ENCODE measurements around the gene EIF1.
"Not testable (repeated sequence)": the region's sequence is repeated elsewhere in the genome, so short reads cannot be mapped to it uniquely, and the experiment has no call there.

Gene EIF1

DNA sequence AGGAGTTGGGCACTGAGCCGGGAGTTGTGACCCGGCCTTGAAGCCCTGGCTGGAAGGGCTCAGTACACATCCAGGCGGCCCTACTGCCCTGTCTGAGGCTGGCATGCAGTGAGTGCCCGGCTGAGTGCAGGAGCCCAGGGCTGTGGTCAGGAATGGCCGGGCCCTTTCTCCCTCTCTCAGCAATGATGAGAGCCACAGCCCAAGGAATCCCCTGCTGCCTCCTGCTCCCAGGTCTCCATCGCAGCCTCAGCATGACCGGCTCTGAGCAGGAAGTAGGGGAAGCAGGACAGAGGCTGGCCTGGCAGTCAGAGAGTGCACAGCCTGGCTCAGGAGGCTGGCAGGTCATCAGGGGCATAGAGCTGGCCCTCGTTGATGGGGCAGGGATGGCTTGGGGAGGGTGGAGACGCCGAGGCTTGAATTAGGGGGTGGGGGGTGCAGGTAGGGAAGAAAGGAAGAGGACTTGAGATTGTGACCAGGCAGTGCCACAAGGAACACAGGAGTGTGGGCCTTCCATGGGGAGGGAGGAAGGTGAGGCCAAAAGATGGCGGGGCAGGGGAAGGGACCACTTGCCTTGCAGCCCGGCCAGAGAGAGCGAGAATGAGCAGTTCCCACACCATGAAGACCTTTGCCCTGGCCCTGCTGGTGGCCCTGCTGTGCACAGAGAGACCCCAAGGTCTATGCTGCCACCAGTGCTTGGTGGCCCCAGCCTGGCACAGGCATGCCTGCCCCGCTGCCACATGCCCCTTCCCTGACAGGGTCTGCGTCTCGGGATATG, 32.2 kb upstream of the EIF1 start:
- no peak for DNase-seq

GRCh38 chr17:41657176-41657754, 31.4 kb upstream of the EIF1 start:
- DNase-seq, result no peak

GRCh38 chr17:41657936-41658335, 30.7 kb upstream of the EIF1 start:
- no peak for DNase-seq

DNA sequence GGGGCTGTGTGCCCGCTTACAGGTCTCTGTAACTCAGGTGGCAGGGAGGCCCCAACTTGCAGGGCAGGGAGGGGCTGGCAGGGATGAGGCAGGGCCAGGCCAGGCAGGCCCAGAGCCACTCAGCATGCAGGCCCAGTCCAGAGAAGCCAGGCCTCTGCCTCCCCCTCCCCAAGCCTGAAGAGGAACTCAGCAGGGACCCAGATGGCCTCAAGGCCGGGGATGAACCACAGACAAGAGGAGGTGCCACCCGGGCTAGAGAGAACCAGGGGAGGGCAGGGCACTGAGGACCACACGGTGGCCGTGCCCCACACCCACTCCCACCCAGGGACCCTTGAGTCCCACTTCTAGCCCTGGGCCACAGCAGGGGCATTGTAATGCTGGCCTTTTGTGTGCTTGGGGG, 29.8 kb upstream of the EIF1 start:
- no peak for DNase-seq

- DNase-seq, result no peak
Measured at GRCh38 chr17:41659427-41660212, 29.1 kb upstream of the EIF1 start.

DNA sequence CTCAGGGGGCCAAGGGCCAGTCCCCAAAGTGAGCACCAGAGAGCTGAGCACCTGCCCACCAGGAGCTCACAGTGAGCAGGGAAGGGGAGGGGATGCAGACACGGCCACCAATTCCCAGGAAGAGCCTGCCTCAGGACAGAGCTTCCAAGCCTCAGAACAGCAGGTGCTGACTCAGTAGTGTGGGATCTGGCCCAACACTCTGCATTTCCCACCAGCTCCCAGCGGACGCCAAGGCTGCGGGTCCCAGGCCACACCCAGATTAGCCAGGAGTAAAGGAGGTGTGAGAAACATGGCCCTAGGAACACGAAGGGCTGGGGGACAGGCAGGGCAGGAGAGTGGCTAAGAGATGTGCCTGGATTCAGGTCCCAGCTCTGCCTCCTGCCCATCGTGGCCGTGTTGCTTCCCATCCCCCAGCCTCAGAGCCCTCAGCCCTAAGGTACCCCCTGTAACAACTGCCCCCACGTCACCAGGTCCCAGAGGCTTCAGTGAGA, 28.4 kb upstream of the EIF1 start:
- no peak for DNase-seq

- DNase-seq, result no peak
Measured at GRCh38 chr17:41663451-41664171, 25.1 kb upstream of the EIF1 start.

GRCh38 chr17:41664172-41664457, 24.6 kb upstream of the EIF1 start:
- no peak for DNase-seq

GRCh38 chr17:41664587-41665565, 23.8 kb upstream of the EIF1 start:
- DNase-seq, result no peak

DNA sequence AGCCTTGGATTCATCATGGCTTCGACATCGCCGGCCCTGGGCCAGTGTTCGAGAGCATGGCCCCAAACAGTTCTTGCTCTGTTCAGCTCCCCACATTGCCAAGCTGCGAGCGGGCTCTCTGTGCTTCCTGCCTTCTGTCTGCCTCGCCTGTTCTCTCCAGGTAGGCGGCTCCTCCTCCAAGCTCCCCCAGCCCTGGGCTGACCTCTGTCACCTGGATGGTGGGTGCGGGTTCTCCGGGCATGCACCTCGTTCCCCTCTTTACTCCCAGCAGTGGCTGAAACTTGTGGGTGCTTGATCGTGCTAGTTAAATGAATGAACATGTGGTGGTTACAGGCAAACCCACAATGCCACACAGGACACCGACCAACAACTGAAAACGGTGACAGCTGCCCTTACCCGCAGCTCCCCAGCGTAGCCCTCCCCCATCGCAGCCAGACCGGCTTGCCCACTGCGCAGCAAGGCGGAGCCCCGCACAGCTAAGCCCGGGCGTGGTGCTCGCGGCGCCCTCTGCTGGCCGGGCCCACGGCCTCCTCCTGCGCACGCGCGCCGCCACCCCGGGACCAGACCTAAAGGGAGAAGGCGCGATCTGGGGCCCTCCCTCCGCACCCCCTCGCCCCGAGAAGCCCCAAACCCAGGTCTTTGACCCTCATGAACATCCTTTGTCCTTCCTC, 23.0 kb upstream of the EIF1 start:
- DNase-seq, result peak; percentile 49 to 64

DNA sequence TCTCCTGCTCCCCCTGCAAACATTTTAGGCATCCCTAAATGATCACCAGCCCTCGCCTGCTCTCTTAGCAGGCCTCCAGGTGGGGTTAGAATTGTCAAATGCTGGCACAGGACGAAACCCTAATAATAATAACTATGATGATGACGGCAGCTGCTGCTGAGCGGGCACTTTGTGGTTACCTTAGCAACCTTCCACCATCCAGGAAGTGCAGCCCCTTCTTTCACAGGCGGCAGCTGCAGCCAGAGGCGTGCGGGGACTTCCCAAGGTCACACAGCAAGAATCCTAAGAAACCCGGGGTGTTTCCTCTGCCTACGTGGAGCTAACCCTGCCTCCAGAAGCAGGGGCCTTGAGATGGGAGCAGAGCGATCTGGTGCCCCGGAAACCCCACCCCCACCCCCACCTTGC, 22.4 kb upstream of the EIF1 start:
- DNase-seq, result peak in 1 of 2 experiments; percentile 58

DNA sequence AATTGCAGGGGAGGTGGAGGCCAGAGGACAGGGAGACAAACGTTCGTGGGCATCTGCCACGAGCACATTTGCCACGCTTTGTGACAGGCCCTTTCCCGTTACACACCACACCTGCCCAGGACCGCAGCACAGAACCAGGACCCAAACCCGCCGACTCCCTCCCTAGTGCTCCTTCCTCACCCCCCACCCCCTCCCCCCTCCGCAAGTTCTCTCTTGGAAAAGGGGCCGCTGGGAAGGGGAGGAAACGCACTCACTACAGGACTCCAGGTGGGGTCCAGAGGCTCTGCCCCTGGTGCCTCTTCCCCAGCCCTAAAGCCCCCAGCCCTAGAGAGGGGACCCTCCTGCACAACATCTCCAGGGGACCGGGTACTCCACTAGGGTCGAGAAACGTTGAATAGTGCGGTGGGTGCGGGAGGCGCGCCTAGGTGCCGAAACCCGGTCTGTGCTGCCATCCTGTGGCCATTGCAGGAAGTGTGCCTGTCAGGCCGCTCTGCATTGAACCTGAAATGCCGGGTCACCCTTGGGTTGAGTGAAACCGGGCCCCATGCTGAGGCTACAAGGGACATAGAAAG, 21.9 kb upstream of the EIF1 start:
- peak; percentile 64 for DNase-seq

DNA sequence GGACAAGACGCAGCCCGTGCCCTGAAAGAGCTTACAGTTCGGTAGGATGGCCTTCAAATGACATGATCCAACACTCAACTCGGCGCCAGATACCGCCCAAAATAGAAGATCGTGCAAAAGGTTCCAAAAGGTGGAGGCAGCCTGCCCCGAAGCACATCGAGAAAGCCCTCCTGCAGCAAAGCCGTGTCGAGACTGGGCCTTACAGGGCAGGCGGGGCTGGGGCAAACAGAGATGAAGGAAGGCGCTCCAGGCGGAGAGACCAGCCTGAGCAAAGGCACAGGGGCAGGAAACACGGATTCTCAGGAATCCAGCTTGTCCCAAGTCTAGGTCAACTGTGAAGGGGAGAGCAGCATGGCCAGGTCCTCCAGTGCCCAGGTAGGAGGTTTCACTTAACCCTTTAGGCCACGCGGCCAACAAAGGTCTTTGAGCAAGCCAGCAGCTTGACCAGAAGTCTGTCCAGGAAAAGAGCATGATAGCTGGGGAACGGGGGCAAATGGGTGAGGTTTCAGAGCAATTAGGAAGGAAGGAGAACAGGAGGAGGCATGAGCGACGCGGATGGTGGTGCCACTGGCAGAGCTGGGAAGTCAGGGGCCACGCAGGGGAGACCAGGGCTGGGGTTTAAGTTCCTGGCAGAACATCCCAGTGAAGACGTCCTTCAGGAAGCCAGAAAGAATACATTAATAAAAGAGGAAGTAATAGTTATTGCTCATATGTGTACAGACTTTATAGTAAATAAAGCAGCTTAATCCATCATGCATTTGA, 21.2 kb upstream of the EIF1 start:
- DNase-seq, result no peak

DNA sequence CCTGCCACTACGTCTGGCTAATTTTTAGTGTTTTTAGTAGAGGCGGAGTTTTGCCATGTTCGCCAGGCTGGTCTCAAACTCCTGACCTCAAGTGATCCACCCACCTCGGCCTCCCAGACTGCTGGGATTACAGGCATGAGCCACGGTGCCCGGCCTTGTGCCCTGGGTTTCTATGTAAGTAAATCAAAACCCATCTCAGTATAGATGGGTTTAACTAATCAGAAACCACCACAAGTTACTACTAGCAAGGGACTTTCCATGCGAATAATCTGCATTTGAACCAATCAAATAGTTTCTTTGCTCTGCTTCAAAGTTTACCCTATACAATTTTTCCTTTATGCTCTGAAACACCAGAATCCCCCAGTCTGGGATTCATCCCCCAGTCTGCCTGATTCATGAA, 16.5 kb upstream of the EIF1 start:
- DNase-seq, result no peak

DNA sequence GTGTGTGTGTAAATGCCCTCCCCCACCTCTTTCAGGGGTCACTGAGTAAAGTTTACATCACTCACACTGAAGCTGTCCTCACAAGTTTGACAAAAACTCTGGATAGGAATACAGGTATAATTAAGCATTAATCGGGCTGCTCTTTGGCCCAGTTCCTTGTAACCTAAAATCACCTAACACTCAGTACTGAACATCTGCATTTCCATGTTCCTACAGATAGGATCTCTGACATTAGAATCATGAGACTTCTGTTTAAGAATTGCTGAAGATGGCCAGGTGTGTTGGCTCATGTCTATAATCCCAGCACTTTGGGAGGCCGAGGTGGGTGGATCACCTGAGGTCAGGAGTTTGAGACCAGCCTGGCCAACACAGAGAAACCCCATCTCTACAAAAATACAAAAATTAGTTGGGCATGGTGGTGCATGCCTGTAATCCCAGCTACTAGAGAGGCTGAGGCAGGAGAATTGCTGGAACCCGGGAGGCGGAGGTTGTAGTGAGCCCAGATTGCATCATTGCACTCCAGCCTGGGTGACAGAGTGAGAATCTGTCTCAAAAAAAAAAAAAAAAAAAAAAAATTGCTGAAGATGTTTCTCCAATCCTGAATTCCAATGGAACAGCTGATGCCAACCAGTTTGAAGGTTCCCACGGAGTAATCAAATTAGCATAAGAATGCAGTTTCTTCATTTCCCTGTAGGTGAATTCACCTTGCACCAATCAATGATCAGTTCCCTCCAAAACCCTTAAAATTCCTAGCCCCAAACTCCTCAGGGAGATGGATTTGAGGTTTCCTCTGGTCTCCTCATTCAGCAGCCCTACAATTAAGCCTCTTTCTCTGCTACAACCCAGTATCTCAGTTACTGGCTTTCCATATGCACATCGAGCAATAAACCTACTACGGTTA, 13.3 kb upstream of the EIF1 start:
- DNase-seq, result not testable (repeated sequence)

DNA sequence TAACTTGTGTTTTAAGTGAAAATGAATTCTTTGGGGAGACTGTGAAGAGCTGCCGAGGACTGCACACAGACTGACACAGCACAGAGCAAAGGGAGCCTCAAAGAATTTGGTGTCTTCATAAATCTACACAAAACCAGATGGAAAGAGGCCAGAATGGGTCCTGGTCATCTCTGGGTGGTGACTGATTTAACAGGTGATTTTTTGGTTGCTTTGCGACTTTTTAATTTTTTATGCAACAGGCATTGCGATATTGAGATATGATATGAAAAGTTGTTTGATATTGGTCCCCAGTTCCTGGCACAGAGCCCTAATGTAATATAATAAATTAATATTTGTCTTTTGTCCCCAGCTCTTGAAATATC, 12.6 kb upstream of the EIF1 start:
- no peak for DNase-seq

GRCh38 chr17:41678411-41678906, 10.2 kb upstream of the EIF1 start:
- DNase-seq, result no peak

DNA sequence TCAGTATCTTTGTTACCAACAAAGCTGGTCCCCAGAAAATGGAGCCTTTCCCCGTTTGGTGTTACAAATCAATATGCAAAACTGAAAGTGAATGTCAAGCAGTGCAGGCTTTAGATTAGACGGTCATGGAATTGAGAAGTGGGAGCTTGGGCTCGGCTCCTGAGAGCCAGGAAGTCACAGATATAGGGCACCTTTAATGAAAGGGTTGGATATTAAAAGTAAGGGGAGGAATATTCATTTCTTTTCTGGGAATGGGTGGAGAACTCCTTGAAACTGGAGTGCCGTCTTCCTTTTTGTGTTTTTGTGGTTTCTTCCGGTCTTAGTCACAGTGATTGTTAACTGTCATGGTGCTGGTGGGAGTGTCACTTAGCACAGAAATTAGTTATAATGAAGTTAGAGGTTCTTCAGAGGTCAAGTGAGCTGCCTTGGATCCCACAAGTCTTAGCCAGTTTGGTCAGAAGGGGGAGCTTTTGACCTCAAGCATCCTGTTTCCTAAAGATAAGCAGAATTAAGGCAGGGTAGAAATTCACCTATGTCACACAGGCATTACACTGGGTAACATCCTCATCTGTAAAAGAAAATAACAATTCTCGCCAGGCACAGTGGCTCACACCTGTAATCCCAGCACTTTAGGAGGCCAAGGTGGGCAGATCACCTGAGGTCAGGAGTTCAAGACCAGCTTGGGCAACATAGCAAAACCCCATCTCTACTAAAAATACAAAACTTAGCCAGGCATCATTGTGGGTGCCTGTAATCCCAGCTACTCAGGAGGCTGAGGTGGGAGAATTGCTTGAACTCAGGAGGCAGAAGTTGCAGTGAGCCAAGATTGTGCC, 9.6 kb upstream of the EIF1 start:
- no peak for DNase-seq
